OCI-LY1 (cell line): ENCODE results near the gene SESN1.

Experiments used
- CTCF ChIP-seq: fragments of 200-600 bp; sonication (generic), shearing (Covaris generic); IDR thresholded peaks from 2 replicates; pipeline ENCODE4 v1.5.1; 2017; ENCODE audit warnings: mild to moderate bottlenecking, antibody characterized with exemption, low read length, moderate library complexity, mixed read lengths
- EZH2 ChIP-seq: fragments of 200-600 bp; sonication (generic), shearing (Covaris generic); IDR thresholded peaks from 2 replicates; pipeline ENCODE4 v1.8.0; 2017; ENCODE audit warnings: borderline replicate concordance, mixed run types, mild to moderate bottlenecking, antibody characterized with exemption, low read length, moderate library complexity, mixed read lengths

DNA sequence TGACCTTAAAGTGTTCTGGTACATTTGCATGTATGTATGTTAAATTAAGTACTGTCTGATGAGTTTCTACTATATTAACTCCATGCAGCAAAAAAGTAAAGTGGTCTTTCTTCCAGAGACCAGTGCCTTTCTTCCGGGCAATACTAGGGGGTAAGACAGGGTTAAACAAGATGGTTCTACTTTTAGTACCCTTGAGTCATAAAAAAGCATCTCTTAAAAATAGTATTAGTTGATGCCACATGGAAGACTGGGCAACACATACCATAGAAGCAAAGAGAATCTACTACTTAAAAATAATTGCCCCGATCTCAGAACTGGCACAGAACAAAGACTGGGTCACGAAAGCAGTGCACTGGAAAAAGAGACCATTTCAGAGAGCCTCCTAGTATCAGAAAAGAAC, 66.2 kb downstream of the SESN1 start:
- TF ChIP-seq CTCF: no peak
- TF ChIP-seq EZH2: no peak
